ENCODE measurements around the gene H2AZ2.

- TF ChIP-seq, protein P1, sequence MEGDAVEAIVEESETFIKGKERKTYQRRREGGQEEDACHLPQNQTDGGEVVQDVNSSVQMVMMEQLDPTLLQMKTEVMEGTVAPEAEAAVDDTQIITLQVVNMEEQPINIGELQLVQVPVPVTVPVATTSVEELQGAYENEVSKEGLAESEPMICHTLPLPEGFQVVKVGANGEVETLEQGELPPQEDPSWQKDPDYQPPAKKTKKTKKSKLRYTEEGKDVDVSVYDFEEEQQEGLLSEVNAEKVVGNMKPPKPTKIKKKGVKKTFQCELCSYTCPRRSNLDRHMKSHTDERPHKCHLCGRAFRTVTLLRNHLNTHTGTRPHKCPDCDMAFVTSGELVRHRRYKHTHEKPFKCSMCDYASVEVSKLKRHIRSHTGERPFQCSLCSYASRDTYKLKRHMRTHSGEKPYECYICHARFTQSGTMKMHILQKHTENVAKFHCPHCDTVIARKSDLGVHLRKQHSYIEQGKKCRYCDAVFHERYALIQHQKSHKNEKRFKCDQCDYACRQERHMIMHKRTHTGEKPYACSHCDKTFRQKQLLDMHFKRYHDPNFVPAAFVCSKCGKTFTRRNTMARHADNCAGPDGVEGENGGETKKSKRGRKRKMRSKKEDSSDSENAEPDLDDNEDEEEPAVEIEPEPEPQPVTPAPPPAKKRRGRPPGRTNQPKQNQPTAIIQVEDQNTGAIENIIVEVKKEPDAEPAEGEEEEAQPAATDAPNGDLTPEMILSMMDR (IDR thresholded peaks at IDR 0.05; ENCODE audit: low read length) = no peak
- TF ChIP-seq EZH2 (optimal IDR thresholded peaks at IDR 0.05; ENCODE audit: low read depth, low read length) (no peak), EZH2phosphoT487 (IDR thresholded peaks at IDR 0.05; ENCODE audit: low read length) (no peak)
Observed at GRCh38 chr7:44891791-44892190, 43.9 kb upstream of the H2AZ2 start.
